Measurements from ENCODE around the gene TOE1. TPM values are rescaled to one million over a fixed set of nuclear protein-coding genes. Genes with fewer than 3 reads are reported as not detected.
"Not testable (repeated sequence)": the region's sequence is repeated elsewhere in the genome, so short reads cannot be mapped to it uniquely, and the experiment has no call there.

Gene TOE1
- total and polyA plus RNA-seq, 12 donors = 3.3 to 17.7 (median 10.1) TPM

- no peaks in the 10 kb centered on the region for H3K36me3 ChIP-seq (replicated peaks in 1 of 2)
- intact Hi-C loops (cut with DNase I) = no loop called here
These were observed 41.3 kb downstream of the TOE1 start for GRCh38 chr1:45381243-45381642.

DNA sequence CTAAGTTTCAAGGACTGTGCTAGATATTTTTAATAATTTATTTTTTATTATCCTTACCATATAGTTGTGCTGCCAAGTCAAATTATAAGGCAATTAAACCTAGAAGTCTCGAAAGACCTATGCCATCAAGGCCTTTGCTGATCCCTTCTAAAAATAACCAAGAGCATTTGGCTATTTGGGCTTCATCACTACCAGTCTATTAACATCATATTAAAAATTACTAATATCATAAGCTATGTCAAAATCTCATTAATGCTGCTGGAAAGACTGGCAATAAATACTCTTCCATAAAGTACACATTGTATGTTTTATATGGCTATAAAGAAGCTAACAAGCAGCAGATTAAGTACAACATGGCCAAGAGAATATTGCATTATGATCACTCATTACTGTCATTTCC, 43.2 kb downstream of the TOE1 start:
- Histone ChIP-seq H3K36me3 (replicated peaks in 1 of 2) (no peaks in the 10 kb centered on the region), H3K27ac (no peak overlapping the region), H3K4me3 (no peak overlapping the region), H3K4me1 (replicated peaks in 1 of 2) (no peaks in the 10 kb centered on the region), H3K9me3 (replicated peaks in 1 of 3) (no peaks in the 10 kb centered on the region), H3K27me3 (no peaks in the 10 kb centered on the region)
- intact Hi-C loops (cut with DNase I) = no loop called here
- TF ChIP-seq, protein P1, sequence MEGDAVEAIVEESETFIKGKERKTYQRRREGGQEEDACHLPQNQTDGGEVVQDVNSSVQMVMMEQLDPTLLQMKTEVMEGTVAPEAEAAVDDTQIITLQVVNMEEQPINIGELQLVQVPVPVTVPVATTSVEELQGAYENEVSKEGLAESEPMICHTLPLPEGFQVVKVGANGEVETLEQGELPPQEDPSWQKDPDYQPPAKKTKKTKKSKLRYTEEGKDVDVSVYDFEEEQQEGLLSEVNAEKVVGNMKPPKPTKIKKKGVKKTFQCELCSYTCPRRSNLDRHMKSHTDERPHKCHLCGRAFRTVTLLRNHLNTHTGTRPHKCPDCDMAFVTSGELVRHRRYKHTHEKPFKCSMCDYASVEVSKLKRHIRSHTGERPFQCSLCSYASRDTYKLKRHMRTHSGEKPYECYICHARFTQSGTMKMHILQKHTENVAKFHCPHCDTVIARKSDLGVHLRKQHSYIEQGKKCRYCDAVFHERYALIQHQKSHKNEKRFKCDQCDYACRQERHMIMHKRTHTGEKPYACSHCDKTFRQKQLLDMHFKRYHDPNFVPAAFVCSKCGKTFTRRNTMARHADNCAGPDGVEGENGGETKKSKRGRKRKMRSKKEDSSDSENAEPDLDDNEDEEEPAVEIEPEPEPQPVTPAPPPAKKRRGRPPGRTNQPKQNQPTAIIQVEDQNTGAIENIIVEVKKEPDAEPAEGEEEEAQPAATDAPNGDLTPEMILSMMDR (IDR thresholded peaks at IDR 0.05) = no peak
- TF ChIP-seq POLR2A (IDR thresholded peaks at IDR 0.05) = no peak
- 73 to 76% (median 75%) methylated on average over 1 of the region's 1 CpG for WGBS, 4 donors
- no peak for DNase-seq

More at GRCh38 chr1:45381243-45381642, 41.3 kb downstream of the TOE1 start:
- H3K27me3 ChIP-seq = no peaks in the 10 kb centered on the region
- H3K27ac ChIP-seq = no peak overlapping the region
- no peaks in the 10 kb centered on the region for H3K4me1 ChIP-seq (replicated peaks in 1 of 2)
- H3K9me3 ChIP-seq (replicated peaks in 1 of 3) = no peaks in the 10 kb centered on the region
- WGBS, 4 donors = 81 to 96% (median 94%) methylated on average over 2 of the region's 2 CpGs
- no peak for DNase-seq
- no peak for TF ChIP-seq POLR2A (IDR thresholded peaks at IDR 0.05)
- TF ChIP-seq, protein P1 (IDR thresholded peaks at IDR 0.05) = no peak
- H3K4me3 ChIP-seq = no peak overlapping the region

DNA sequence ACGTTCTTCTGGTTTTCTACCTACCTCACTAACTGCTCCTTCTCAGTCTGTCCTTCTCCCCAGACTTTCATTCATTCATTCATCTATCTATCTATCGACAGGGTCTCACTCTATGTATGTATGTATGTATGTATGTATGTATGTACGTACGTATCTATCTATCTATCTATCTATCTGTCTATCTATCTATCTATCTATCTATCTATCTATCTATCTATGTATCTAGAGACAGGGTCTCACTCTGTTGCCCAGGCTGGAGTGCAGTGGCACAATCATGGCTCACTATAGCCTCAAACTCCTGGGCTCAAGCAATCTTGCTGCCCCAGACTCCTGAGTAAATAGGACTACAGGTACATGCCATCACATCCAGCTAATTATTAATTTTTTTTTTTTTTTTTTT, 44.2 kb downstream of the TOE1 start:
- WGBS, 4 donors = 87 to 98% (median 92%) methylated on average over 4 of the region's 4 CpGs
- not testable (repeated sequence) for H3K4me1 ChIP-seq (replicated peaks in 1 of 2); H3K27ac ChIP-seq

DNA sequence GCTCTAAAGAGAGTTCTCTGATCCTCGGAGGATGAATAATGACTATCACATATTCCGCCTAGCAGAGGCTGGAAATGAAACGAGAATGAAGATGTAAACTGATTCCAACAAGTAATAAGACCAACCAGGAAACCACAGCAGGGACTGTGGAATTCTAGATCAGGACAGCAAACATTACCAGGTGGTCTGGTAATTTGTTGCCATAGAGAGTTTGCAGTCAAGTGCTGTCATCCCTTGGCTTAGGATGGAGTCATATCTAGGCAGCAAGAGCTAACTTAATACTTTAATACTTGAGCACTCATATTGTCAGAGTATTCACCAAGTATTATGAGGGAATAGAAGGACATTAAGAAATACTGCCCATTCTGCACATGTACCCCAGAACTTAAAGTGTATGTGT, 45.3 kb downstream of the TOE1 start:
- Histone ChIP-seq H3K4me3 (no peak overlapping the region), H3K27ac (no peak overlapping the region), H3K4me1 (replicated peaks in 1 of 2) (no peaks in the 10 kb centered on the region), H3K27me3 (no peaks in the 10 kb centered on the region), H3K9me3 (replicated peaks in 1 of 3) (no peaks in the 10 kb centered on the region), H3K36me3 (replicated peaks in 1 of 2) (no peaks in the 10 kb centered on the region)
- DNase-seq = no peak
- intact Hi-C loops (cut with DNase I) = no loop called here
- TF ChIP-seq, protein P1 (IDR thresholded peaks at IDR 0.05) = no peak
- no peak for TF ChIP-seq POLR2A (IDR thresholded peaks at IDR 0.05)
- 92 to 94% (median 93%) methylated on average over 3 of the region's 3 CpGs for WGBS, 4 donors

More for the DNA sequence above, 44.2 kb downstream of the TOE1 start:
- H3K9me3 ChIP-seq (replicated peaks in 1 of 3); H3K4me3 ChIP-seq; H3K27me3 ChIP-seq; DNase-seq; H3K36me3 ChIP-seq (replicated peaks in 1 of 2); intact Hi-C loops (cut with DNase I): not testable (repeated sequence)

DNA sequence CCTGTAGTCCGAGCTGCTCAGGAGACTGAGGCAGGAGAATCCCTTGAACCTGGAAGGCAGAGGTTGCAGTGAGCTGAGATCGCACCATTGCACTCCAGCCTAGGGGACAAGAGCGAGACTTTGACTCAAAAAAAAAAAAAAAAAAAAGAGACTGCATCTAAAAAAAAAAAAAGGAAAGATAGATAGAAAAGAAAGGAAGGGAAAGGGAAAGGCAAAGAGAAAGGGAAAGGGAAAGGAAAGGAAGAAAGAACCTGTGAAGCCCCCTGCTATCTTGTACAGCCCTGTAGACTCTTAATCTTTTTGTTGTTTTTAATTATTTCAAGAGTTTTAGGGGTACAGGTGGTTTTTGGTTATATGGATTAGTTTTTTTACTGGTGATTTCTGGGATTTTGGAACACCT, 46.2 kb downstream of the TOE1 start:
- H3K9me3 ChIP-seq (replicated peaks in 1 of 3) = no peaks in the 10 kb centered on the region
- intact Hi-C loops (cut with DNase I) = no loop called here
- no peak overlapping the region for H3K27ac ChIP-seq
- 95 to 99% (median 98%) methylated on average over 3 of the region's 3 CpGs for WGBS, 4 donors
- no peaks in the 10 kb centered on the region for H3K27me3 ChIP-seq
- no peak overlapping the region for H3K4me3 ChIP-seq
- no peaks in the 10 kb centered on the region for H3K4me1 ChIP-seq (replicated peaks in 1 of 2)
- no peak for DNase-seq
- TF ChIP-seq, protein P1 (IDR thresholded peaks at IDR 0.05) = no peak
- no peak for TF ChIP-seq POLR2A (IDR thresholded peaks at IDR 0.05)
- no peaks in the 10 kb centered on the region for H3K36me3 ChIP-seq (replicated peaks in 1 of 2)

All from adrenal gland (tissue), 12 donors.